ENCODE measurements around the gene TSPAN4. TPM values are rescaled to one million over a fixed set of nuclear protein-coding genes. Genes with fewer than 3 reads are reported as not detected.

Gene TSPAN4
- total and polyA plus RNA-seq, 10 of the 15 experiments (the other 5 are each of a cell fraction or from before 2014, with no cell fraction given) = 0.37 to 14.0 (median 8.5) TPM; not detected in 1

DNA sequence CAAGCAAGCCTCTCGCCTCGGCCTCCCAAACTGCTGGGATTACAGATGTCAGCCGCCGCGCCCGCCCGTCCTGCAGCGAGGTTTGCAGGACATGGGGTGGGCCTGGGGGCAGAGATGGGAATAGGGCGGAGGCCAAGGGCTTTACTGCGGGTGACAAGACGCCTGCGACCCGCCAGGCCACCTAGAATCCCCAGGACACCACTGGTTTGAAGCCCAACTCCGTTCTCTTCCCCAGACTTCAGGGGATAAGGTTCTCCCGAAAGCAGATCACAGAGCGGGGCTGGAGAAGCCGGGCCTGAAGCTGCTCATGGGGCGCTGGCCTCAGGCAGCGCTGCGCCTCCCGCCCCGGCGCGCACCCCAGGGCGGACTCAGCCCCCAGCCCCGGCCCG lies 677 bp upstream of the TSPAN4 start:
- H3K36me3 ChIP-seq (ENCODE audit: control insufficient read depth in 2 of 2, insufficient read depth in 2 of 2, low read length in 1 of 2) = peaks cover 0 to 25% of the 10 kb centered on the region in 2 experiments; a peak in 2 of 4 replicates
- H3K27me3 ChIP-seq (replicated peaks in 1 of 2; ENCODE audit: control insufficient read depth in 2 of 2, insufficient read depth in 2 of 2, low read length in 1 of 2) = no peaks in the 10 kb centered on the region
- ChIA-PET CTCF (no interaction called here), RAD21 (ENCODE audit: unreplicated experiment) (no interaction called here), SMC1A (ENCODE audit: uncharacterized antibody, unreplicated experiment) (interaction anchor here (1.4 kb wide), 1 partner anchor 22 kb away, joined by 5 read pairs; no protein-coding TSS in a partner anchor), POLR2A (interaction anchor here (4.0 kb wide), 1 partner anchor 12 kb away, joined by 21 read pairs; no protein-coding TSS in a partner anchor)
- H3K4me1 ChIP-seq (ENCODE audit: control insufficient read depth, insufficient read depth, low read length) = peaks cover 15% of the 10 kb centered on the region
- in situ Hi-C loops (cut with MboI) = loop anchor here (10.0 kb wide), 2 partner anchors 213 to 1013 kb away; partner anchors contain the start of gene LSP1
- no peaks in the 10 kb centered on the region; the same call in 1 of the 2 replicates for H4K20me1 ChIP-seq (ENCODE audit: control insufficient read depth, insufficient read depth)
- H2AFZ ChIP-seq (ENCODE audit: control insufficient read depth, low read depth, low read length) = peak overlapping the region; percentile 98
- peak overlapping the region; percentile 91 for H3K9ac ChIP-seq (ENCODE audit: control insufficient read depth, insufficient read depth, low read length)
- FAIRE-seq (no peak), DNase-seq (ENCODE audit: low read depth, low spot score) (no peak), ATAC-seq (peak; percentile 50)
- under 1% methylated on average over 24 of the region's 27 CpGs for WGBS (ENCODE audit: insufficient coverage, insufficient replicate concordance, low lambda C conversion rate, missing lambda C conversion rate)
- H3K79me2 ChIP-seq (ENCODE audit: control insufficient read depth, insufficient read depth, low read length) = peaks cover 20% of the 10 kb centered on the region
- TSS peak; percentile 78 for BruUV-seq (replicated peaks)
- intact Hi-C loops (cut with micrococcal nuclease; ENCODE audit: unreplicated experiment) = loop anchor here (5.0 kb wide), 1 partner anchor 70 kb away; the partner anchor contains the start of gene CHID1
- H3K4me2 ChIP-seq (ENCODE audit: control insufficient read depth, insufficient read depth) = peak overlapping the region; percentile 95
- TF ChIP-seq BHLHE40 (IDR thresholded peaks at IDR 0.05; ENCODE audit: borderline replicate concordance in 1 of 2, low read depth in 2 of 2, low read length in 1 of 2) (no peak), CEBPB (IDR thresholded peaks at IDR 0.05; ENCODE audit: borderline replicate concordance in 1 of 2, low read depth in 2 of 2, low read length in 2 of 2) (no peak), SREBF1 (IDR thresholded peaks at IDR 0.05; ENCODE audit: low read length) (no peak), TBL1XR1 (IDR thresholded peaks at IDR 0.05; ENCODE audit: low read depth, low read length) (no peak), POLR2AphosphoS5 (IDR thresholded peaks at IDR 0.05; ENCODE audit: low read length) (no peak), GATAD2B (conservative IDR thresholded peaks at IDR 0.05; ENCODE audit: low read depth) (no peak), TCF7 (IDR thresholded peaks at IDR 0.05; ENCODE audit: borderline replicate concordance) (no peak), WRNIP1 (IDR thresholded peaks at IDR 0.05; ENCODE audit: borderline replicate concordance, low read depth, low read length) (no peak), ZNF24 (IDR thresholded peaks at IDR 0.05) (no peak)
- TF ChIP-seq, protein P1, sequence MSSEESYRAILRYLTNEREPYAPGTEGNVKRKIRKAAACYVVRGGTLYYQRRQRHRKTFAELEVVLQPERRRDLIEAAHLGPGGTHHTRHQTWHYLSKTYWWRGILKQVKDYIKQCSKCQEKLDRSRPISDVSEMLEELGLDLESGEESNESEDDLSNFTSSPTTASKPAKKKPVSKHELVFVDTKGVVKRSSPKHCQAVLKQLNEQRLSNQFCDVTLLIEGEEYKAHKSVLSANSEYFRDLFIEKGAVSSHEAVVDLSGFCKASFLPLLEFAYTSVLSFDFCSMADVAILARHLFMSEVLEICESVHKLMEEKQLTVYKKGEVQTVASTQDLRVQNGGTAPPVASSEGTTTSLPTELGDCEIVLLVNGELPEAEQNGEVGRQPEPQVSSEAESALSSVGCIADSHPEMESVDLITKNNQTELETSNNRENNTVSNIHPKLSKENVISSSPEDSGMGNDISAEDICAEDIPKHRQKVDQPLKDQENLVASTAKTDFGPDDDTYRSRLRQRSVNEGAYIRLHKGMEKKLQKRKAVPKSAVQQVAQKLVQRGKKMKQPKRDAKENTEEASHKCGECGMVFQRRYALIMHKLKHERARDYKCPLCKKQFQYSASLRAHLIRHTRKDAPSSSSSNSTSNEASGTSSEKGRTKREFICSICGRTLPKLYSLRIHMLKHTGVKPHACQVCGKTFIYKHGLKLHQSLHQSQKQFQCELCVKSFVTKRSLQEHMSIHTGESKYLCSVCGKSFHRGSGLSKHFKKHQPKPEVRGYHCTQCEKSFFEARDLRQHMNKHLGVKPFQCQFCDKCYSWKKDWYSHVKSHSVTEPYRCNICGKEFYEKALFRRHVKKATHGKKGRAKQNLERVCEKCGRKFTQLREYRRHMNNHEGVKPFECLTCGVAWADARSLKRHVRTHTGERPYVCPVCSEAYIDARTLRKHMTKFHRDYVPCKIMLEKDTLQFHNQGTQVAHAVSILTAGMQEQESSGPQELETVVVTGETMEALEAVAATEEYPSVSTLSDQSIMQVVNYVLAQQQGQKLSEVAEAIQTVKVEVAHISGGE (CRISPR knock-in tag; IDR thresholded peaks at IDR 0.05) = no peak
- TF ChIP-seq, protein P2, sequence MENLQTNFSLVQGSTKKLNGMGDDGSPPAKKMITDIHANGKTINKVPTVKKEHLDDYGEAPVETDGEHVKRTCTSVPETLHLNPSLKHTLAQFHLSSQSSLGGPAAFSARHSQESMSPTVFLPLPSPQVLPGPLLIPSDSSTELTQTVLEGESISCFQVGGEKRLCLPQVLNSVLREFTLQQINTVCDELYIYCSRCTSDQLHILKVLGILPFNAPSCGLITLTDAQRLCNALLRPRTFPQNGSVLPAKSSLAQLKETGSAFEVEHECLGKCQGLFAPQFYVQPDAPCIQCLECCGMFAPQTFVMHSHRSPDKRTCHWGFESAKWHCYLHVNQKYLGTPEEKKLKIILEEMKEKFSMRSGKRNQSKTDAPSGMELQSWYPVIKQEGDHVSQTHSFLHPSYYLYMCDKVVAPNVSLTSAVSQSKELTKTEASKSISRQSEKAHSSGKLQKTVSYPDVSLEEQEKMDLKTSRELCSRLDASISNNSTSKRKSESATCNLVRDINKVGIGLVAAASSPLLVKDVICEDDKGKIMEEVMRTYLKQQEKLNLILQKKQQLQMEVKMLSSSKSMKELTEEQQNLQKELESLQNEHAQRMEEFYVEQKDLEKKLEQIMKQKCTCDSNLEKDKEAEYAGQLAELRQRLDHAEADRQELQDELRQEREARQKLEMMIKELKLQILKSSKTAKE (IDR thresholded peaks at IDR 0.05; ENCODE audit: low read depth, poor library complexity, severe bottlenecking) = no peak
- H3K9me3 ChIP-seq (replicated peaks; ENCODE audit: control insufficient read depth, insufficient read depth, low read length) = no peaks in the 10 kb centered on the region
- peak overlapping the region; percentile 96 for H3K4me3 ChIP-seq
- H3K27ac ChIP-seq (ENCODE audit: control insufficient read depth, insufficient read depth) = peak overlapping the region; percentile 90
